ENCODE measurements around the gene CALM1.

DNA sequence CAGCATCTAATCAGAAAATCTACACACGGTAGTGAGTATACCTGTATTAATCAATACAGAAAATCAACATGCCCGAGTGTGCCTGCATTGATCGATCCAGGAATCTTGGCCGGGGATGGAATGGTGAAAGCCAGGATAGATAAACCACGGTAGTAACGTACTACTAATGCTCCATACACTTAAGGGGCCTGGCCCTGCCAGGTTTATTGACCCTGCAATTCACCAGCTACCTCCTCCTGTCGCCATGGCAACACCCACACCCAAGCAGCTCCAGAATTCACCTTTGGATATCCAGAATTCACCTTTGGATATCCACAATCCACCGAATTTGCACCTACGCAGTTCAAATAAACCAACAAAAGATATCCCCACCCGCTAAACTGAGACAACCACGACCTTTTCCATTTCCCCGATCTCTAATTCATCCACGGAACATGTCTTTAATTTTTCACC lies 14.8 kb upstream of the CALM1 start:
- TF ChIP-seq POLR2AphosphoS5 (IDR thresholded peaks at IDR 0.05; ENCODE audit: insufficient read depth in 1 of 2, low read depth in 1 of 2) = no peak
- TF ChIP-seq, protein P1, sequence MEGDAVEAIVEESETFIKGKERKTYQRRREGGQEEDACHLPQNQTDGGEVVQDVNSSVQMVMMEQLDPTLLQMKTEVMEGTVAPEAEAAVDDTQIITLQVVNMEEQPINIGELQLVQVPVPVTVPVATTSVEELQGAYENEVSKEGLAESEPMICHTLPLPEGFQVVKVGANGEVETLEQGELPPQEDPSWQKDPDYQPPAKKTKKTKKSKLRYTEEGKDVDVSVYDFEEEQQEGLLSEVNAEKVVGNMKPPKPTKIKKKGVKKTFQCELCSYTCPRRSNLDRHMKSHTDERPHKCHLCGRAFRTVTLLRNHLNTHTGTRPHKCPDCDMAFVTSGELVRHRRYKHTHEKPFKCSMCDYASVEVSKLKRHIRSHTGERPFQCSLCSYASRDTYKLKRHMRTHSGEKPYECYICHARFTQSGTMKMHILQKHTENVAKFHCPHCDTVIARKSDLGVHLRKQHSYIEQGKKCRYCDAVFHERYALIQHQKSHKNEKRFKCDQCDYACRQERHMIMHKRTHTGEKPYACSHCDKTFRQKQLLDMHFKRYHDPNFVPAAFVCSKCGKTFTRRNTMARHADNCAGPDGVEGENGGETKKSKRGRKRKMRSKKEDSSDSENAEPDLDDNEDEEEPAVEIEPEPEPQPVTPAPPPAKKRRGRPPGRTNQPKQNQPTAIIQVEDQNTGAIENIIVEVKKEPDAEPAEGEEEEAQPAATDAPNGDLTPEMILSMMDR (IDR thresholded peaks at IDR 0.05) = no peak
